Measurements from ENCODE around the gene C12orf76. TPM values are rescaled to one million over a fixed set of nuclear protein-coding genes. Genes with fewer than 3 reads are reported as not detected.
A peak's percentile ranks its signal among the peaks of the same experiment; 100 is the strongest.
"Not testable (repeated sequence)": the region's sequence is repeated elsewhere in the genome, so short reads cannot be mapped to it uniquely, and the experiment has no call there.

Gene C12orf76
- total and polyA plus RNA-seq, 2 experiments from 2014 or later: 18.5 to 24.6 TPM

GRCh38 chr12:110010853-110011723 is 37.2 kb downstream of the C12orf76 start:
- Histone ChIP-seq H3K4me2 (no peak overlapping the region), H3K9me2 (replicated peaks; ENCODE audit: insufficient read depth) (no peaks in the 10 kb centered on the region), H3K4me3 (no peak overlapping the region), H3K36me3 (replicated peaks; ENCODE audit: insufficient read depth, low read depth) (no peaks in the 10 kb centered on the region), H3K9me3 (ENCODE audit: low read depth) (no peaks in the 10 kb centered on the region), H3K79me2 (peaks cover 53% of the 10 kb centered on the region), H3K27me3 (no peaks in the 10 kb centered on the region), H3K27ac (peak overlapping the region; percentile 73), H3K4me1 (ENCODE audit: insufficient read depth) (peaks cover 7% of the 10 kb centered on the region), H4K20me1 (ENCODE audit: insufficient read depth, poor library complexity, severe bottlenecking) (no peaks in the 10 kb centered on the region), H2AFZ (no peak overlapping the region)
- TF ChIP-seq EZH2phosphoT487 (IDR thresholded peaks at IDR 0.05; ENCODE audit: low read depth, severe bottlenecking, unreplicated experiment) (no peak), EZH2 (IDR thresholded peaks at IDR 0.05; ENCODE audit: borderline replicate concordance) (no peak)
- TF ChIP-seq, protein P1, sequence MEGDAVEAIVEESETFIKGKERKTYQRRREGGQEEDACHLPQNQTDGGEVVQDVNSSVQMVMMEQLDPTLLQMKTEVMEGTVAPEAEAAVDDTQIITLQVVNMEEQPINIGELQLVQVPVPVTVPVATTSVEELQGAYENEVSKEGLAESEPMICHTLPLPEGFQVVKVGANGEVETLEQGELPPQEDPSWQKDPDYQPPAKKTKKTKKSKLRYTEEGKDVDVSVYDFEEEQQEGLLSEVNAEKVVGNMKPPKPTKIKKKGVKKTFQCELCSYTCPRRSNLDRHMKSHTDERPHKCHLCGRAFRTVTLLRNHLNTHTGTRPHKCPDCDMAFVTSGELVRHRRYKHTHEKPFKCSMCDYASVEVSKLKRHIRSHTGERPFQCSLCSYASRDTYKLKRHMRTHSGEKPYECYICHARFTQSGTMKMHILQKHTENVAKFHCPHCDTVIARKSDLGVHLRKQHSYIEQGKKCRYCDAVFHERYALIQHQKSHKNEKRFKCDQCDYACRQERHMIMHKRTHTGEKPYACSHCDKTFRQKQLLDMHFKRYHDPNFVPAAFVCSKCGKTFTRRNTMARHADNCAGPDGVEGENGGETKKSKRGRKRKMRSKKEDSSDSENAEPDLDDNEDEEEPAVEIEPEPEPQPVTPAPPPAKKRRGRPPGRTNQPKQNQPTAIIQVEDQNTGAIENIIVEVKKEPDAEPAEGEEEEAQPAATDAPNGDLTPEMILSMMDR (IDR thresholded peaks at IDR 0.05; ENCODE audit: poor library complexity): no peak
- WGBS (ENCODE audit: low lambda C conversion rate, missing lambda C conversion rate): 92% methylated on average over 13 of the region's 13 CpGs
- DNase-seq (ENCODE audit: low spot score): no peak

DNA sequence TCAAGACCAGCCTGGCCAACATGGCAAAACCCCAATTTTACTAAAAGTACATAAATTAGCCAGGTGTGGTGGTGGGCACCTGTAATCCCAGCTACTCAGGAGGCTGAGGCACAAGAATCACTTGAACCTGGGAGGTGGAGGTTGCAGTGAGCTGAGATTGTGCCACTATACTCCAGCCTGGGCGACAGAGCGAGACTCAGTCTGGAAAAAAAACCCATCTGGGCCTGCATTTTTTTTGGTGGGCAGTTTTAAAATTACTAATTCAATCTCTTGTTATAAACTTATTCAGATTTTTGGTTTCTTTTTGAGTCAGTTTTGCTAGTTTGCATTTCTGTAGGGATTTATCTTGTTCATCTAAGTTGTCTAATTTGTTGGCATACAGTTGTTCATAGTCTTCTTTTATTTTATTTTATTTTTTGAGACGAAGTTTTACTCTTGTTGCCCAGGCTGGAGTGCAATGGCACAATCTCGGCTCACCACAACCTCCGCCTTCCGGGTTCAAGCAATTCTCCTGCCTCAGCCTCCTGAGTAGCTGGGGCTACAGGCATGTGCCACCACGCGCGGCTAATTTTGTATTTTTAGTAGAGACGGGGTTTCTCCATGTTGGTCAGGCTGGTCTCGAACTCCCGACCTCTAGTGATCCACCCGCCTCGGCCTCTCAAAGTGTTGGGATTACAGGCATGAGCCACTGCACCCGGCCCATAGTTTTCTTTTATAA is 39.5 kb downstream of the C12orf76 start:
- 97% methylated on average over 15 of the region's 15 CpGs for WGBS (ENCODE audit: low lambda C conversion rate, missing lambda C conversion rate)
- H2AFZ ChIP-seq; H3K4me3 ChIP-seq; H3K9me2 ChIP-seq (replicated peaks; ENCODE audit: insufficient read depth); H4K20me1 ChIP-seq (ENCODE audit: insufficient read depth, poor library complexity, severe bottlenecking); H3K4me1 ChIP-seq (ENCODE audit: insufficient read depth); H3K9me3 ChIP-seq (ENCODE audit: low read depth); H3K36me3 ChIP-seq (replicated peaks; ENCODE audit: insufficient read depth, low read depth); DNase-seq (ENCODE audit: low spot score); H3K27ac ChIP-seq; H3K27me3 ChIP-seq; H3K4me2 ChIP-seq: not testable (repeated sequence)
- peaks cover 64% of the 10 kb centered on the region for H3K79me2 ChIP-seq

GRCh38 chr12:110007881-110008280 is 40.4 kb downstream of the C12orf76 start:
- Histone ChIP-seq H3K9me2 (replicated peaks; ENCODE audit: insufficient read depth) (no peaks in the 10 kb centered on the region), H3K27ac (no peak overlapping the region), H3K36me3 (replicated peaks; ENCODE audit: insufficient read depth, low read depth) (no peaks in the 10 kb centered on the region), H2AFZ (no peak overlapping the region), H3K79me2 (peaks cover 65% of the 10 kb centered on the region), H3K9me3 (ENCODE audit: low read depth) (no peaks in the 10 kb centered on the region), H3K4me2 (no peak overlapping the region), H3K4me1 (ENCODE audit: insufficient read depth) (peaks cover 7% of the 10 kb centered on the region), H4K20me1 (ENCODE audit: insufficient read depth, poor library complexity, severe bottlenecking) (no peaks in the 10 kb centered on the region), H3K4me3 (no peak overlapping the region), H3K27me3 (no peaks in the 10 kb centered on the region)
- no peak for DNase-seq (ENCODE audit: low spot score)
- TF ChIP-seq EZH2phosphoT487 (IDR thresholded peaks at IDR 0.05; ENCODE audit: low read depth, severe bottlenecking, unreplicated experiment) (no peak), EZH2 (IDR thresholded peaks at IDR 0.05; ENCODE audit: borderline replicate concordance) (no peak)
- TF ChIP-seq, protein P1 (IDR thresholded peaks at IDR 0.05; ENCODE audit: poor library complexity): no peak

DNA sequence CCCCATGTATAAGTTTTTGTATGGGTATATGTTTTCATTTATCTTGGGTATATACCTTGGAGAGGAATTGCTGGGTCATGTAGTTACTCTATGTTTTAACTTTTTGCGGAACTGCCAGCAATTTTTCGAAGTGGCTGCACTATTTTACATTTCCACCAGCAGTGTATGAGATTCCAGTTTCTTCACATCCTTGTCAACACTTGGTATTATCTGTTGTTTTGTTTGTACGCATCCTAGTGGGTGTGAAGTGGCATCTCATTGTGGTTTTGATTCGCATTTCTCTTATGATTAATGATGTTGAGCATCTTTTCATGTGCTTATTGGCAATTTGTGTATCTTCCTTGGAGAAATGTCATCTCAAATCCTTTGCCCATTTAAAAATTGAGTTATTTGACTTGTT is 42.2 kb downstream of the C12orf76 start:
- H3K27ac ChIP-seq: no peak overlapping the region
- no peak overlapping the region for H2AFZ ChIP-seq
- H3K4me3 ChIP-seq: no peak overlapping the region
- DNase-seq (ENCODE audit: low spot score): no peak
- peaks cover 69% of the 10 kb centered on the region for H3K79me2 ChIP-seq
- H3K9me3 ChIP-seq (ENCODE audit: low read depth): no peaks in the 10 kb centered on the region
- peaks cover 6% of the 10 kb centered on the region for H3K4me1 ChIP-seq (ENCODE audit: insufficient read depth)
- no peaks in the 10 kb centered on the region for H3K9me2 ChIP-seq (replicated peaks; ENCODE audit: insufficient read depth)
- H3K36me3 ChIP-seq (replicated peaks; ENCODE audit: insufficient read depth, low read depth): no peaks in the 10 kb centered on the region
- H4K20me1 ChIP-seq (ENCODE audit: insufficient read depth, poor library complexity, severe bottlenecking): no peaks in the 10 kb centered on the region
- 97% methylated on average over 4 of the region's 4 CpGs for WGBS (ENCODE audit: low lambda C conversion rate, missing lambda C conversion rate)
- H3K27me3 ChIP-seq: no peaks in the 10 kb centered on the region
- TF ChIP-seq, protein P1 (IDR thresholded peaks at IDR 0.05; ENCODE audit: poor library complexity): no peak
- TF ChIP-seq EZH2phosphoT487 (IDR thresholded peaks at IDR 0.05; ENCODE audit: low read depth, severe bottlenecking, unreplicated experiment) (no peak), EZH2 (IDR thresholded peaks at IDR 0.05; ENCODE audit: borderline replicate concordance) (no peak)
- no peak overlapping the region for H3K4me2 ChIP-seq

Data from hepatocyte (in vitro differentiated cells).